ENCODE data around the gene MIEN1. TPM values are rescaled to one million over a fixed set of nuclear protein-coding genes. Genes with fewer than 3 reads are reported as not detected.
"Not testable (repeated sequence)": the region's sequence is repeated elsewhere in the genome, so short reads cannot be mapped to it uniquely, and the experiment has no call there.

Gene MIEN1
- total RNA-seq, 1 donor from 2014 or later: 47.9 TPM

- no peak for DNase-seq (ENCODE audit: low read depth)
Observed at GRCh38 chr17:39701012-39701783, 29.1 kb downstream of the MIEN1 start.

- DNase-seq (ENCODE audit: low read depth): peak; percentile 43
Observed at GRCh38 chr17:39700148-39700987, 30.0 kb downstream of the MIEN1 start.

- peak; percentile 85 for DNase-seq (ENCODE audit: low read depth)
Observed at GRCh38 chr17:39699818-39700147, 30.5 kb downstream of the MIEN1 start, which contains the start of gene ERBB2. Gene ERBB2, plus strand, starts transcription at chr17:39700064. Its CDS starts 175 bp downstream, at chr17:39700239.

GRCh38 chr17:39699157-39699817 lies 31.0 kb downstream of the MIEN1 start:
- not testable (repeated sequence) for DNase-seq (ENCODE audit: low read depth)

GRCh38 chr17:39697961-39698360 lies 32.4 kb downstream of the MIEN1 start:
- no peak for DNase-seq (ENCODE audit: low read depth)

GRCh38 chr17:39696731-39697130 lies 33.6 kb downstream of the MIEN1 start:
- DNase-seq (ENCODE audit: low read depth): no peak

GRCh38 chr17:39695089-39695474 lies 35.2 kb downstream of the MIEN1 start:
- DNase-seq (ENCODE audit: low read depth): no peak

GRCh38 chr17:39694593-39694992 lies 35.7 kb downstream of the MIEN1 start:
- DNase-seq (ENCODE audit: low read depth): no peak

GRCh38 chr17:39688945-39689344 lies 41.4 kb downstream of the MIEN1 start:
- no peak for DNase-seq (ENCODE audit: low read depth)

- DNase-seq (ENCODE audit: low read depth): no peak
Observed at GRCh38 chr17:39688475-39688835, 41.9 kb downstream of the MIEN1 start.

GRCh38 chr17:39687546-39688474 lies 42.5 kb downstream of the MIEN1 start, which contains the start of gene PGAP3:
Gene PGAP3, minus strand, starts transcription at chr17:39688057. Its CDS starts 43 bp downstream, at chr17:39688014.
- peak; percentile 92 for DNase-seq (ENCODE audit: low read depth)

GRCh38 chr17:39687101-39687545 lies 43.2 kb downstream of the MIEN1 start:
- no peak for DNase-seq (ENCODE audit: low read depth)

GRCh38 chr17:39684369-39685192 lies 45.8 kb downstream of the MIEN1 start:
- no peak for DNase-seq (ENCODE audit: low read depth)

GRCh38 chr17:39683295-39683939 lies 46.9 kb downstream of the MIEN1 start:
- DNase-seq (ENCODE audit: low read depth): no peak

GRCh38 chr17:39679521-39680192 lies 50.7 kb downstream of the MIEN1 start:
- DNase-seq (ENCODE audit: low read depth): no peak
